Measurements from ENCODE around the gene CAB39L.

CAB39L gene

GRCh38 chr13:49459580-49459979, 15.7 kb upstream of the CAB39L start:
- peaks cover 53% of the 10 kb centered on the region for H3K4me1 ChIP-seq (ENCODE audit: low read depth, poor library complexity, severe bottlenecking)
- no peaks in the 10 kb centered on the region for H4K20me1 ChIP-seq (ENCODE audit: insufficient read depth)
- H3K9ac ChIP-seq, result no peak overlapping the region
- no peak overlapping the region for H3K4me3 ChIP-seq (IDR thresholded peaks at IDR 0.05; ENCODE audit: insufficient read depth, low read depth, low read length)
- no peak overlapping the region for H2AFZ ChIP-seq (ENCODE audit: low read depth)
- no peaks in the 10 kb centered on the region for H3K27me3 ChIP-seq (ENCODE audit: insufficient read depth, low read depth)
- TF ChIP-seq CTCF (conservative IDR thresholded peaks at IDR 0.05; ENCODE audit: low read depth, low read length), result no peak
- H3K36me3 ChIP-seq (ENCODE audit: insufficient read depth), result no peaks in the 10 kb centered on the region
- H3K27ac ChIP-seq, result no peak overlapping the region
- H3K79me2 ChIP-seq (ENCODE audit: insufficient read depth, low read depth), result no peaks in the 10 kb centered on the region
- H3K4me2 ChIP-seq, result peak overlapping the region; percentile 38

- Histone ChIP-seq H3K9ac (no peak overlapping the region), H3K27me3 (ENCODE audit: insufficient read depth, low read depth) (no peaks in the 10 kb centered on the region), H3K4me1 (ENCODE audit: low read depth, poor library complexity, severe bottlenecking) (peaks cover 73% of the 10 kb centered on the region), H4K20me1 (ENCODE audit: insufficient read depth) (no peaks in the 10 kb centered on the region), H2AFZ (ENCODE audit: low read depth) (no peak overlapping the region), H3K36me3 (ENCODE audit: insufficient read depth) (no peaks in the 10 kb centered on the region), H3K27ac (peak overlapping the region; percentile 74; the same call in 1 of the 2 replicates), H3K79me2 (ENCODE audit: insufficient read depth, low read depth) (no peaks in the 10 kb centered on the region), H3K4me2 (peak overlapping the region; percentile 72; the same call in 1 of the 2 replicates), H3K4me3 (IDR thresholded peaks at IDR 0.05; ENCODE audit: insufficient read depth, low read depth, low read length) (no peak overlapping the region)
- TF ChIP-seq CTCF (conservative IDR thresholded peaks at IDR 0.05; ENCODE audit: low read depth, low read length), result no peak
Measured at GRCh38 chr13:49457221-49457620, 13.4 kb upstream of the CAB39L start.

GRCh38 chr13:49456156-49456555, 12.3 kb upstream of the CAB39L start:
- Histone ChIP-seq H3K4me3 (IDR thresholded peaks at IDR 0.05; ENCODE audit: insufficient read depth, low read depth, low read length) (no peak overlapping the region), H3K36me3 (ENCODE audit: insufficient read depth) (no peaks in the 10 kb centered on the region), H3K79me2 (ENCODE audit: insufficient read depth, low read depth) (no peaks in the 10 kb centered on the region), H3K27ac (peak overlapping the region; percentile 74), H2AFZ (ENCODE audit: low read depth) (no peak overlapping the region), H4K20me1 (ENCODE audit: insufficient read depth) (no peaks in the 10 kb centered on the region), H3K4me1 (ENCODE audit: low read depth, poor library complexity, severe bottlenecking) (peaks cover 76% of the 10 kb centered on the region), H3K4me2 (peak overlapping the region; percentile 72), H3K9ac (no peak overlapping the region), H3K27me3 (ENCODE audit: insufficient read depth, low read depth) (no peaks in the 10 kb centered on the region)
- TF ChIP-seq CTCF (conservative IDR thresholded peaks at IDR 0.05; ENCODE audit: low read depth, low read length), result no peak

- Histone ChIP-seq H3K9ac (0 out of 2 replicates have a peak overlapping the region, but pooled peaks have one; percentile 2), H3K27me3 (ENCODE audit: insufficient read depth, low read depth) (no peaks in the 10 kb centered on the region), H3K36me3 (ENCODE audit: insufficient read depth) (no peaks in the 10 kb centered on the region), H3K27ac (peak overlapping the region; percentile 74), H3K79me2 (ENCODE audit: insufficient read depth, low read depth) (no peaks in the 10 kb centered on the region), H3K4me1 (ENCODE audit: low read depth, poor library complexity, severe bottlenecking) (peaks cover 77% of the 10 kb centered on the region), H3K4me2 (peak overlapping the region; percentile 72), H3K4me3 (IDR thresholded peaks at IDR 0.05; ENCODE audit: insufficient read depth, low read depth, low read length) (no peak overlapping the region), H4K20me1 (ENCODE audit: insufficient read depth) (no peaks in the 10 kb centered on the region), H2AFZ (ENCODE audit: low read depth) (no peak overlapping the region)
- TF ChIP-seq CTCF (conservative IDR thresholded peaks at IDR 0.05; ENCODE audit: low read depth, low read length), result no peak
Measured at GRCh38 chr13:49455007-49455398, 11.1 kb upstream of the CAB39L start.

All from KMS-11 (cell line).